ENCODE measurements around the gene IFNL3. TPM values are rescaled to one million over a fixed set of nuclear protein-coding genes. Genes with fewer than 3 reads are reported as not detected.

The IFNL3 gene
- not detected in 2 replicates for total RNA-seq

DNA sequence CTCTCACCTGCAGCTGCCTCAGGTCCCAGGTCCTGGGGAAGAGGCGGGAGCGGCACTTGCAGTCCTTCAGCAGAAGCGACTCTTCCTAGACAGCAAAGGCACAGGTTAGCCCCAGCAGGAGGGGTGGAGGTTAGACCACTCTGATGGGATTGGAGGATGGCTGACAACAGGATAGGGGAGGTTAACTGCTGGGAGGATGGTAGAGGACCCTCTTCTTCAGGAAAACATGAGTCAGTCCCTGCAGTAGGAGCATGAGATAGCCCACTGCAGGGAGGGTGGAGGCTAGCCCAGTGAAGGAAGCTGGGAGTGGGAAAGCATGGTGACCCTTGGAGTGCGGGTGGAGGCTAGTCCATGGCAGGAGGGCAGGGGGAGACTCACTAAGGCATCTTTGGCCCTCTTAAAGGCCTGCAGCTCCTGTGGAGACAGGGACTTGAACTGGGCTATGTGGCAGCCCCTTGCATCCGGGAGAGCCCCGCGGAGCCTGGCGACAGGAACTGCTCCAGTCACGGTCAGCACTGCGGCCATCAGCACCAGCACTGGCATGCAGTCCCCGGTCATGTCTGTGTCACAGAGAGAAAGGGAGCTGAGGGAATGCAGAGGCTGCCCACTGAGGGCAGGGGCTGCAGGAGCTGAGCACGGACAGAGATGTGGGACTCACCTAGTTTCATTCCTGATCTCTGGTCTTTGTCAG lies at the start of gene IFNL3:
Gene IFNL3 (minus strand): TSS at position 597 of the 691 bp plus-strand sequence. CDS start 39 bp downstream, at position 558.

GRCh38 chr19:39268085-39268484 lies 23.3 kb upstream of the IFNL3 start, which contains the start of gene IFNL2:
IFNL2 (plus strand) TSS chr19:39268396; CDS start chr19:39268569, 173 bp downstream.

GRCh38 chr19:39248806-39249205 lies 4.0 kb upstream of the IFNL3 start, which contains the start of gene IFNL4:
IFNL4 (minus strand) TSS chr19:39248856.

GRCh38 chr19:39203372-39204341 lies 41.1 kb downstream of the IFNL3 start, which contains the start of gene SYCN:
SYCN (minus strand) TSS chr19:39204263; CDS start chr19:39204254, 9 bp downstream.

GRCh38 chr19:39196860-39197562 lies 47.8 kb downstream of the IFNL3 start, which contains the start of gene NCCRP1:
NCCRP1 (plus strand) TSS chr19:39196964; CDS start chr19:39196983, 19 bp downstream.

Other genes starting within 250 kb of the IFNL3 start
- 1.7 and 3.4 TPM in 2 replicates for gene FBXO27, start 212.5 kb downstream of the IFNL3 start, total RNA-seq
- gene ACP7, start 160.6 kb downstream of the IFNL3 start, total RNA-seq, result 0.56 and 1.7 TPM in 2 replicates
- gene PAK4, start 119.2 kb downstream of the IFNL3 start, total RNA-seq, result 3.7 and 5.9 TPM in 2 replicates
- not detected in 2 replicates for gene NCCRP1, start 48.0 kb downstream of the IFNL3 start, total RNA-seq
- not detected in 2 replicates for gene SYCN, start 40.7 kb downstream of the IFNL3 start, total RNA-seq
- gene IFNL4, start 3.9 kb upstream of the IFNL3 start, total RNA-seq, result not detected in 2 replicates
- gene IFNL2, start 23.4 kb upstream of the IFNL3 start, total RNA-seq, result not detected in 2 replicates
- gene IFNL1, start 51.4 kb upstream of the IFNL3 start, total RNA-seq, result not detected in 2 replicates
- 0.28 TPM in 1 of 2 replicates, not detected in the other for gene LRFN1, start 75.9 kb upstream of the IFNL3 start, total RNA-seq
- 1.2 TPM in 1 of 2 replicates, not detected in the other for gene GMFG, start 91.0 kb upstream of the IFNL3 start, total RNA-seq
- gene SAMD4B, start 97.4 kb upstream of the IFNL3 start, total RNA-seq, result 27.6 and 32.2 TPM in 2 replicates
- gene PAF1, start 146.1 kb upstream of the IFNL3 start, total RNA-seq, result 28.8 and 68.2 TPM in 2 replicates
- gene MED29, start 146.4 kb upstream of the IFNL3 start, total RNA-seq, result 19.7 and 24.0 TPM in 2 replicates
- 1.1 and 1.7 TPM in 2 replicates for gene ZFP36, start 161.8 kb upstream of the IFNL3 start, total RNA-seq
- 11.8 and 14.2 TPM in 2 replicates for gene PLEKHG2, start 167.7 kb upstream of the IFNL3 start, total RNA-seq
- gene RPS16, start 190.9 kb upstream of the IFNL3 start, total RNA-seq, result 99.8 and 2,230 TPM in 2 replicates
- 49.9 and 91.4 TPM in 2 replicates for gene SUPT5H, start 200.6 kb upstream of the IFNL3 start, total RNA-seq
- 42.8 and 77.5 TPM in 2 replicates for gene TIMM50, start 235.8 kb upstream of the IFNL3 start, total RNA-seq

Data from regular cardiac myocyte (primary cell).